ENCODE data around the gene RUNX3.

GRCh38 chr1:24897263-24898151, 32.6 kb downstream of the RUNX3 start:
- no peak for TF ChIP-seq ZNF239 (tag by site-specific recombination; IDR thresholded peaks at IDR 0.05)
- TF ChIP-seq, protein P1, sequence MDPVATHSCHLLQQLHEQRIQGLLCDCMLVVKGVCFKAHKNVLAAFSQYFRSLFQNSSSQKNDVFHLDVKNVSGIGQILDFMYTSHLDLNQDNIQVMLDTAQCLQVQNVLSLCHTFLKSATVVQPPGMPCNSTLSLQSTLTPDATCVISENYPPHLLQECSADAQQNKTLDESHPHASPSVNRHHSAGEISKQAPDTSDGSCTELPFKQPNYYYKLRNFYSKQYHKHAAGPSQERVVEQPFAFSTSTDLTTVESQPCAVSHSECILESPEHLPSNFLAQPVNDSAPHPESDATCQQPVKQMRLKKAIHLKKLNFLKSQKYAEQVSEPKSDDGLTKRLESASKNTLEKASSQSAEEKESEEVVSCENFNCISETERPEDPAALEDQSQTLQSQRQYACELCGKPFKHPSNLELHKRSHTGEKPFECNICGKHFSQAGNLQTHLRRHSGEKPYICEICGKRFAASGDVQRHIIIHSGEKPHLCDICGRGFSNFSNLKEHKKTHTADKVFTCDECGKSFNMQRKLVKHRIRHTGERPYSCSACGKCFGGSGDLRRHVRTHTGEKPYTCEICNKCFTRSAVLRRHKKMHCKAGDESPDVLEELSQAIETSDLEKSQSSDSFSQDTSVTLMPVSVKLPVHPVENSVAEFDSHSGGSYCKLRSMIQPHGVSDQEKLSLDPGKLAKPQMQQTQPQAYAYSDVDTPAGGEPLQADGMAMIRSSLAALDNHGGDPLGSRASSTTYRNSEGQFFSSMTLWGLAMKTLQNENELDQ (tag by site-specific recombination; IDR thresholded peaks at IDR 0.05; ENCODE audit: low read depth), result no peak
- TF ChIP-seq KLF7 (tag by site-specific recombination; IDR thresholded peaks at IDR 0.05; ENCODE audit: borderline replicate concordance), result no peak
- TF ChIP-seq CTCF (tag by site-specific recombination; IDR thresholded peaks at IDR 0.05), result no peak
- no peak for TF ChIP-seq ZNF660 (tag by site-specific recombination; IDR thresholded peaks at IDR 0.05)
- no peak for TF ChIP-seq ZNF24 (tag by site-specific recombination; IDR thresholded peaks at IDR 0.05)

Measured in HEK293 (cell line).